ENCODE measurements around the gene OBP2B. TPM values are rescaled to one million over a fixed set of nuclear protein-coding genes. Genes with fewer than 3 reads are reported as not detected.
A peak's percentile ranks its signal among the peaks of the same experiment; 100 is the strongest.

Gene OBP2B
- total and polyA plus RNA-seq, 9 of the 15 experiments (the other 6 are each of a cell fraction or from before 2014, with no cell fraction given) = not detected

DNA sequence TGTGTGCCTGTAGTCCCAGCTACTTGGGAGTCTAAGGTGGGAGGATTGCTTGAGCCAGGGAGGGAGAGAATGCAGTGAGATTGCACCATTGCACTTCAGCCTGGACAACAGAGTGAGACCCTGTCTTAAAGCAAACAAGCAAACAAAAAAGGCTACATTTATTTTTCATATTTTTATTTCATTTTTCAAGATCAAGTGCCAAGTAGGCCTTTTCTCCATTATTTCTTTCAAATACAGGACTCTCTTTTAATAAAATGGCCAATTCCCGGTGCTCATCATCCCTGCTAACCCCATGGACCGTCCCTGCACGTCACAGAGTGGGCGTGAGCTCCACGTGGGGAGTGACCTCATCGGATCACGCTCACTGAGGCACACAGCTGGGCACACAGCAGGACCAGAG lies 36.0 kb downstream of the OBP2B start (continued):
- no peak for TF ChIP-seq GTF2F1 (IDR thresholded peaks at IDR 0.05; ENCODE audit: low read depth, low read length)
- no peak for TF ChIP-seq DEAF1 (CRISPR knock-in tag; IDR thresholded peaks at IDR 0.05)
- no peak for TF ChIP-seq XRCC3 (IDR thresholded peaks at IDR 0.05)
- TF ChIP-seq SRSF7 (optimal IDR thresholded peaks at IDR 0.05; ENCODE audit: low read depth, low read length) = no peak
- TF ChIP-seq, protein P1, sequence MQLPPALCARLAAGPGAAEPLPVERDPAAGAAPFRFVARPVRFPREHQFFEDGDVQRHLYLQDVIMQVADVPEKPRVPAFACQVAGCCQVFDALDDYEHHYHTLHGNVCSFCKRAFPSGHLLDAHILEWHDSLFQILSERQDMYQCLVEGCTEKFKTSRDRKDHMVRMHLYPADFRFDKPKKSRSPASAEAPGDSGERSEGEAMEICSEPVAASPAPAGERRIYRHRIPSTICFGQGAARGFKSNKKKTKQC (CRISPR knock-in tag; IDR thresholded peaks at IDR 0.05) = no peak
- no peak for TF ChIP-seq SAP30 (IDR thresholded peaks at IDR 0.05; ENCODE audit: borderline replicate concordance, insufficient read depth, low read depth, low read length, poor library complexity, severe bottlenecking)
- TF ChIP-seq IRF2 (CRISPR knock-in tag; IDR thresholded peaks at IDR 0.05) = no peak
- no peak for TF ChIP-seq ZNF408 (CRISPR knock-in tag; IDR thresholded peaks at IDR 0.05; ENCODE audit: low read depth)
- TF ChIP-seq, protein P2, sequence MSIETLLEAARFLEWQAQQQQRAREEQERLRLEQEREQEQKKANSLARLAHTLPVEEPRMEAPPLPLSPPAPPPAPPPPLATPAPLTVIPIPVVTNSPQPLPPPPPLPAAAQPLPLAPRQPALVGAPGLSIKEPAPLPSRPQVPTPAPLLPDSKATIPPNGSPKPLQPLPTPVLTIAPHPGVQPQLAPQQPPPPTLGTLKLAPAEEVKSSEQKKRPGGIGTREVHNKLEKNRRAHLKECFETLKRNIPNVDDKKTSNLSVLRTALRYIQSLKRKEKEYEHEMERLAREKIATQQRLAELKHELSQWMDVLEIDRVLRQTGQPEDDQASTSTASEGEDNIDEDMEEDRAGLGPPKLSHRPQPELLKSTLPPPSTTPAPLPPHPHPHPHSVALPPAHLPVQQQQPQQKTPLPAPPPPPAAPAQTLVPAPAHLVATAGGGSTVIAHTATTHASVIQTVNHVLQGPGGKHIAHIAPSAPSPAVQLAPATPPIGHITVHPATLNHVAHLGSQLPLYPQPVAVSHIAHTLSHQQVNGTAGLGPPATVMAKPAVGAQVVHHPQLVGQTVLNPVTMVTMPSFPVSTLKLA (conservative IDR thresholded peaks at IDR 0.05) = 0 out of 4 replicates have a peak, but pooled peaks of 1 of the 2 experiments have one; percentile 15
- TF ChIP-seq ZNF436 (CRISPR knock-in tag; IDR thresholded peaks at IDR 0.05) = no peak
- TF ChIP-seq ZNF324 (CRISPR knock-in tag; IDR thresholded peaks at IDR 0.05) = no peak
- no peak for TF ChIP-seq BRD4 (IDR thresholded peaks at IDR 0.05)
- no peak for TF ChIP-seq DIDO1 (tag; IDR thresholded peaks at IDR 0.05; ENCODE audit: low read depth)
- TF ChIP-seq SP2 (IDR thresholded peaks at IDR 0.05; ENCODE audit: extremely low read depth, low read depth, low read length, poor library complexity, severe bottlenecking) = no peak
- no peak for TF ChIP-seq FOXK2 (conservative IDR thresholded peaks at IDR 0.05 in 1 of 2, IDR thresholded peaks at IDR 0.05 in 1 of 2; ENCODE audit: low read depth in 2 of 2)
- no peak for TF ChIP-seq ZNF239 (CRISPR knock-in tag; IDR thresholded peaks at IDR 0.05)
- no peak for TF ChIP-seq VEZF1 (CRISPR knock-in tag; IDR thresholded peaks at IDR 0.05)
- peak; percentile 30 for TF ChIP-seq CREM (IDR thresholded peaks at IDR 0.05; ENCODE audit: low read depth)
- TF ChIP-seq SMAD3 (CRISPR knock-in tag; conservative IDR thresholded peaks at IDR 0.05) = no peak
- no peak for TF ChIP-seq XRCC4 (IDR thresholded peaks at IDR 0.05; ENCODE audit: extremely low read depth, insufficient read depth, insufficient read length)

Measured in K562 (cell line).